Testis (tissue), 2 donors: Measurements from ENCODE around the gene TK2.

Experiments
- CTCF ChIP-seq, 3 experiments: fragments of 450-650 bp in 2 of 3; fragments of 200-600 bp in 1 of 3; sonication (generic) in 1 of 3; IDR thresholded peaks; one replicate each; pipeline ENCODE4 v1.5.1; 2016 to 2019; ENCODE audit warnings: antibody characterized with exemption in 3 of 3, mild to moderate bottlenecking in 2 of 3, moderate library complexity in 1 of 3
- POLR2A ChIP-seq: fragments of 450-650 bp; IDR thresholded peaks from one replicate; pipeline ENCODE4 v1.6.1; 2017; ENCODE audit warnings: antibody characterized with exemption, mild to moderate bottlenecking, moderate library complexity

GRCh38 chr16:66477028-66477515 lies 72.8 kb downstream of the TK2 start:
- TF ChIP-seq POLR2A (no peak), CTCF (IDR thresholded peaks at IDR 0.05) (no peak)
